Measurements from ENCODE around the gene TRIO. TPM values are rescaled to one million over a fixed set of nuclear protein-coding genes. Genes with fewer than 3 reads are reported as not detected.

The TRIO gene
- total and polyA plus RNA-seq, 2 of the 8 experiments (the other 6 are each of a cell fraction or from before 2014, with no cell fraction given), result 35.1 to 69.1 TPM

DNA sequence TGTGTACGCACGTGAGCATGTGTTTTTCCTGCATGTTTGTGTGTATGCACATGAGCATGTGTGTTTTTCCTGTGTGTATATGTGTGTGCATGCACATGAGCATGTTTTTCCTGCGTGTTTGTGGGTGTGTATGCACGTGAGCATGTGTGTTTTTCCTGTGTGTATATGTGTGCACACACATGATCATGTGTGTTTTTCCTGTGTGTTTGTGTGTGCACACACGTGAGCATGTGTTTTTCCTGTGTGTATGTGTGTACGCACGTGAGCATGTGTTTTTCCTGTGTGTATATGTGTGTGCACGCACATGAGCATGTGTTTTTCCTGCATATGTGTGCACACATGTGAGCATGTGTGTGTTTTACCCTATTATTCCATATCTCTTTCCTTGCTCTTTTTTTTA is 205.9 kb downstream of the TRIO start (continued):
- TF ChIP-seq CTBP2 (IDR thresholded peaks at IDR 0.05; ENCODE audit: borderline replicate concordance, insufficient read depth, insufficient read length, low read length), result no peak
- TF ChIP-seq, protein P1, sequence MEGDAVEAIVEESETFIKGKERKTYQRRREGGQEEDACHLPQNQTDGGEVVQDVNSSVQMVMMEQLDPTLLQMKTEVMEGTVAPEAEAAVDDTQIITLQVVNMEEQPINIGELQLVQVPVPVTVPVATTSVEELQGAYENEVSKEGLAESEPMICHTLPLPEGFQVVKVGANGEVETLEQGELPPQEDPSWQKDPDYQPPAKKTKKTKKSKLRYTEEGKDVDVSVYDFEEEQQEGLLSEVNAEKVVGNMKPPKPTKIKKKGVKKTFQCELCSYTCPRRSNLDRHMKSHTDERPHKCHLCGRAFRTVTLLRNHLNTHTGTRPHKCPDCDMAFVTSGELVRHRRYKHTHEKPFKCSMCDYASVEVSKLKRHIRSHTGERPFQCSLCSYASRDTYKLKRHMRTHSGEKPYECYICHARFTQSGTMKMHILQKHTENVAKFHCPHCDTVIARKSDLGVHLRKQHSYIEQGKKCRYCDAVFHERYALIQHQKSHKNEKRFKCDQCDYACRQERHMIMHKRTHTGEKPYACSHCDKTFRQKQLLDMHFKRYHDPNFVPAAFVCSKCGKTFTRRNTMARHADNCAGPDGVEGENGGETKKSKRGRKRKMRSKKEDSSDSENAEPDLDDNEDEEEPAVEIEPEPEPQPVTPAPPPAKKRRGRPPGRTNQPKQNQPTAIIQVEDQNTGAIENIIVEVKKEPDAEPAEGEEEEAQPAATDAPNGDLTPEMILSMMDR (IDR thresholded peaks at IDR 0.05; ENCODE audit: control extremely low read depth in 1 of 3, insufficient read depth in 1 of 3, low read depth in 1 of 3, low read length in 3 of 3), result no peak
- TF ChIP-seq GABPA (IDR thresholded peaks at IDR 0.05; ENCODE audit: borderline replicate concordance, insufficient read depth, low read length), result no peak
